M059J (cell line): Measurements from ENCODE around the gene USP5. TPM values are rescaled to one million over a fixed set of nuclear protein-coding genes. Genes with fewer than 3 reads are reported as not detected.
A peak's percentile ranks its signal among the peaks of the same experiment; 100 is the strongest.

Experiments used
- DNase-seq: peaks from one replicate; pipeline ENCODE4 v3.0.0-alpha.2; 2012; ENCODE audit warnings: low read depth
- total RNA-seq: library from RNA; depleted of rRNA; stranded (reverse); fragments of >200 nt; shearing (Covaris generic); gene quantifications from 2 replicates; pipeline ENCODE4 v1.2.3, GENCODE V29; 2014

The USP5 gene
- total RNA-seq, 1 experiment from 2014 or later, result 79.3 TPM

DNA sequence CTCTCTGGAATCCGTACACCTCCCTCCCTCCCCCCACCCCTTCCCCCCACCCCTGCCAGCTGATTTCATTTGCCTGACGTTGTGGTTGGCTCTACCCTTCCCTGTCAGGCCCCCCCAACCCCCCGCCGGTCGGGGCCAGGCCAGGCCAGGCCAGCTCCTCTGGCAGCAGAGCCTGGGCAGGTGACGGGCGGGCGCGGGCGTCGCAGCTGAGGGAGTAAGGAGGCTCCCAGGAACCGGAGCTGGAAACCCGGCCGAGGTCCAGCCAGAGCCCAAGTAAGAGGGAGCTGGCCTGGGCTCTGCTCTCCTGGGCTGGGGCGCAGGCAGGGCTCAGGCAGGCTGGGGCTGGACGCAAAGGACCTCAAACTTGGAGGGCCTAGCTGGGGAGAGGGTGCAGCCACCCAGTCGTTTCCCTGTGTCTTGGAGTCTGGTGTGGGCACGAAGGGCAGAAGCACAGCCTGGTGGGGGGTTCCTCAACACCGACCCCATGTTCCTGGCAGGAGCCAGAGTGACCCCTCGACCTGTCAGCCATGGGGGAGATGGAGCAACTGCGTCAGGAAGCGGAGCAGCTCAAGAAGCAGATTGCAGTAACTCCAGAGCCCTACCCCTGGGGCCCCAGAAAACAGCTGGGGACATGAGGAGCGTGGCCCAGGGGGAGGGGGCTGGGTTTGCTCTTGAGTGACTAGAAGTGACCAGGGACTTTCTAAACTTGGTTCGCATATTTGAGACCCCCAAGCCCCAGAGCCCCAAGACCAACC, 11.0 kb upstream of the USP5 start, which contains the start of gene GNB3:
GNB3 (plus strand) TSS at position 165 of the 755 bp plus-strand sequence; CDS start at position 528, 363 bp downstream.
- DNase-seq, result no peak

DNA sequence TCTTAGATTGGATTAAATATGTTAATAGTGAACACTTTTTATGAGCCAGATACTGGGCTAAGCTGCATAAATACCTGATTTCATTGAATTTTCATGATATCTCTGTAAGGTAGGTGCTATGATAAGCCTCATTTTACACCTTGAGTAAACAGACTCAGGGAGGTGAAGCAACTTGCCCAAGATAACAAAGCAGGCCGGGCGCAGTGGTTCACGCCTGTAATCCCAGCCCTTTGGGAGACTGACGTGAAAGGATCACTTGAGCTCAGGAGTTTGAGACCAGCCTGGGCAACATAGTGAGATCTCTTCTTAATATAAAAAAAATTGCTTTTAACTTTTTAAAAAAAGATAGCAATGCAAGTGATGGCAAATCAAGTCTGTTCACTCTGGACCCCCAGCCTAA, 9.9 kb upstream of the USP5 start:
- DNase-seq, result no peak

- DNase-seq, result peak; percentile 6
These were observed 8.6 kb upstream of the USP5 start for GRCh38 chr12:6843118-6843902.

GRCh38 chr12:6845395-6845794, 6.6 kb upstream of the USP5 start:
- DNase-seq, result no peak

- DNase-seq, result no peak
These were observed 5.6 kb upstream of the USP5 start for GRCh38 chr12:6846316-6846869.

DNA sequence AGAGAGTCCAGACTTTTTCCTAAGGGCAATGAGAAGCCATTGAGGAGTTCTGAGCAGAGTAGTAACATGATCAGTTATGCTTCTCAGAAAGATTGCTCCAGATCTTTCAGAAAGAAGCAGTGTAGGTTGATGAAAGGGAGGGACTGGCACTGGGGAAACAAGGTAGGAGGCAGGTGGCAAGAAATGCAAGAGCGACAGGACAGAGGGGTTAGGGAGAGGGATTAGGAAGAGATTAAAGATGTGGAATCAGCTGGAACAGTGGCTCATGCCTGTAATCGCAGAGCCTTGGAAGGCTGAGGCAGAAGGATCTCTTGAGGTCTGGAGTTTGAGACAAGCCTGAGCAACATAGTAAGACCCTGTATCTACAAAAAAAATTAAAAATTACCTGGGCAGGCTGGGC, 4.3 kb upstream of the USP5 start:
- DNase-seq, result no peak

DNA sequence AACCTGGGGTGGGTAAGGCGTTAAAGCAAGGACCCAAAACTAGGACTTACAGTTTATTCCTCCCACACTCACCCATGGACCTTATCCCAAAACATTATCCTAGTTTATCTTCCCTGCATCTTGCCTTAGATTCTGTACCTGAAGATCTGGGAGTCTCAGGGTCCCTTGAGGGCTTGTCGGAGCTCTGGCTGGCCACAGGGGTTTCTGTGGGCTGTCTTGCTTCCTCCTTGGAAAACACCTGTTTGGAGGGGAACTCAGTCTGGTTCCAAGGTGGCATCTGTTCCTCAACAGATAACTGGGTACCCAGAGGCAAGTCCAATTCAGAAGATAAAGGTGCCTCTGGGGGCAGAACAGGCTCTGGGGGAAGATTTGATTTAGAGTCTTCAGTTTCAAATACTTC, 2.5 kb upstream of the USP5 start:
- DNase-seq, result no peak

GRCh38 chr12:6849976-6850560, 1.9 kb upstream of the USP5 start:
- no peak for DNase-seq

- no peak for DNase-seq
These were observed 1.2 kb upstream of the USP5 start for GRCh38 chr12:6850796-6851152.

DNA sequence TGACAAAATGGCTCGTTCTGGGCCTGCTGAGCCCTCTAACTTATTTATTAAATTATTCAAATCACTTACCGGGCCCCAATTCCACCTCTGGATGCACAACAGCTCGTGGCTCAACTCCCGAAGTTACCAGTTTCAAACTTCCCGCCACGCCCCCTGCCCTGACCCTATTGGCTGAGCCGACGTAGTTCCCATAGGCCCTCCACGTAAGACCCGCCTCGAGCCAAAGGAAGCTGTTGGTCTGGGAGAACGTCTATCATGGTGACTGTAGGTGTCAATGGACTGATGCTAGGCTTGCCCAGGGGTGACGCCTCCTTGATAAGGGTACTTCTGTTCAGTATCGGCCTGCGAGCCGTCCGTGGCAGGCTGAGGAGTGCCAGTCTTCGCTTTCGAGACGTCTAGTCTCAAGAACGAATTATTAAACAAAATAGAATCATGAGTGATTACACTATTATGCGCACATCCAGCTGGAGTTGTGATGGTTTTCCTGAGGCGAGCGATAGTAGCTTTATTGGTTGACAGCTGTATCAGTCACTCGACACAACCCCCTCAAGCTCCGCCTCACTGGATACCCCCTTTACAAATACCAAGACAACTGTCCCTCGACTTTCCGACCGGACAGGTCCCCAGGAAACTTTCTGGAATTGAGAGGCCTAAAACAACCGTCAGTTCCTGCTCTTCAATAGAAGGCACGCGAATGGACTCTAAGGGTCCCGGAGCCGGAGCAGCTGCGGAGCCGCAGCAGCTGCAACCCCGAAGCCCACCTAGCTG, 613 bp upstream of the USP5 start, which contains the start of gene CDCA3:
CDCA3 (minus strand) TSS at position 134 of the 768 bp plus-strand sequence. CDS start 334 bp downstream, outside the sequence.
- DNase-seq, result peak; percentile 99

DNA sequence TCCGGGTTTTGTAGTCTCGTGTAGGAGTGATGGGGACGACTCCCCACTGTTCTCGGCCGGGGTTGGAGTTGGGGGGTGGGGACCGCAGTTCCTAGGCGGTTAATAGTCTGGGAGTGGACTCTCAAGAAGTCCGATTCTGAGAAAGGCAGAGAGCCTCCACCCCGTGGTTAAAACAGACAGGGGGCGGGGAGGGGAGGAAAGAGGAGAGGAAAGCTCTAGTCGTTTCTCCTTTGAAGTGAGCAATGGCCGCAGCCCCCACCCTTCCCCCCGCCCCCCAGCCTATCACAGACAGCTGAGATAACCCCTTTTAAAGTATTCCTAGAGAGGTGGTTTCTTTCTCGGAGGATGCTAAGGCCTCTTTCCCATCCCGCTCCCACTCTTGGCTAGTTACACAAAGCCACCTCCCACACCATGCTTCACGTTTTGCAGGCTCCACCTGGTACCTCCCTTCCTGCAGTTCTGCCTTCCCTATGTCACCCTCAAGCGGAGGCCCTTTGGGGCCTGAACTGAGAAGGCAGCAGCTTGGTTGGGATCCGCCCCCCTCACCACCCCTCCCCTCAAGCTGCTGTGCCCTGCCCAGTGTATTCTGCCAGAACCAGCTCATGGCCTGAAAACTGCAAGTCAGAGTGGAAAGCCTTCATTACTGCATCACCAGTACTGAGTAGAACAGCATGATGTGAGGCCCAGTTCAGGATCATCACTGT, 853 bp downstream of the USP5 start:
- DNase-seq, result peak; percentile 60

- no peak for DNase-seq
These were observed 1.7 kb downstream of the USP5 start for GRCh38 chr12:6853626-6854025.

DNA sequence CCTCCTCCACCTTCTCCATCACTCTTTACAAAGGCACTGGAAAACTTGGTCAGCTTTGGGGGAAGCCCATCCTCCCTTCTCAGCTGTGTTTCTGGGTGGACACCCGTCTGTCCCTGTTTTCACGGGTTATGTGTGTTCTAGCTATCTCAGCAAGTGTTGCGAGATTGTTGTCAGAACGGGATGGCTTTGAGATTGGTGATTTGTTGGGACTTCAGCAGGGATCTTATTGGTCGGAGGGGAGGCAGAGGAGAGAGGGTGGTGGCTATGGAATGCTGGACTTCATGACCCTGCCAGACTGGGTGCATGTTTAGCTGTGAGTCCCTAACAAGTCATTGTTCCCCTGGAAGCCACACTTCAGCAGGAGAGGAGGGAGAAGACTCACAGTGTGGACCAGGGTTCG, 2.1 kb downstream of the USP5 start:
- no peak for DNase-seq

- DNase-seq, result no peak
These were observed 3.4 kb downstream of the USP5 start for GRCh38 chr12:6855322-6855721.

GRCh38 chr12:6858799-6859198, 6.8 kb downstream of the USP5 start:
- DNase-seq, result no peak

- no peak for DNase-seq
These were observed 8.2 kb downstream of the USP5 start for GRCh38 chr12:6860116-6860515.

GRCh38 chr12:6860942-6861341, 9.0 kb downstream of the USP5 start:
- no peak for DNase-seq

GRCh38 chr12:6861391-6861790, 9.4 kb downstream of the USP5 start:
- DNase-seq, result no peak

DNA sequence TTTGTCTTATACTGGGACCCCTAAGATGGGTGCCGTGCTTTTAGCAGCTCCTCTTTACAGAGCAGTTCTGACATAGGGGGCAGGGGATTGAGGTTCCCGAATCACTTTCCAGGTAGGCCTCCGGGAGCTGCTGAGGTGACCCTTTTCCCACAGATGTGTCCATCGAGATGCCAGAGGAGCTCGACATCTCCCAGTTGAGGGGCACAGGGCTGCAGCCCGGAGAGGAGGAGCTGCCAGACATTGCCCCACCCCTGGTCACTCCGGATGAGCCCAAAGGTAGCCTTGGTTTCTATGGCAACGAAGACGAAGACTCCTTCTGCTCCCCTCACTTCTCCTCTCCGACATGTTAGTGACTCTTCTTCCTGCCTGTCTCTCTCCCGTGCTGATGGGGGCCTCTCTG, 11.1 kb downstream of the USP5 start:
- no peak for DNase-seq

DNA sequence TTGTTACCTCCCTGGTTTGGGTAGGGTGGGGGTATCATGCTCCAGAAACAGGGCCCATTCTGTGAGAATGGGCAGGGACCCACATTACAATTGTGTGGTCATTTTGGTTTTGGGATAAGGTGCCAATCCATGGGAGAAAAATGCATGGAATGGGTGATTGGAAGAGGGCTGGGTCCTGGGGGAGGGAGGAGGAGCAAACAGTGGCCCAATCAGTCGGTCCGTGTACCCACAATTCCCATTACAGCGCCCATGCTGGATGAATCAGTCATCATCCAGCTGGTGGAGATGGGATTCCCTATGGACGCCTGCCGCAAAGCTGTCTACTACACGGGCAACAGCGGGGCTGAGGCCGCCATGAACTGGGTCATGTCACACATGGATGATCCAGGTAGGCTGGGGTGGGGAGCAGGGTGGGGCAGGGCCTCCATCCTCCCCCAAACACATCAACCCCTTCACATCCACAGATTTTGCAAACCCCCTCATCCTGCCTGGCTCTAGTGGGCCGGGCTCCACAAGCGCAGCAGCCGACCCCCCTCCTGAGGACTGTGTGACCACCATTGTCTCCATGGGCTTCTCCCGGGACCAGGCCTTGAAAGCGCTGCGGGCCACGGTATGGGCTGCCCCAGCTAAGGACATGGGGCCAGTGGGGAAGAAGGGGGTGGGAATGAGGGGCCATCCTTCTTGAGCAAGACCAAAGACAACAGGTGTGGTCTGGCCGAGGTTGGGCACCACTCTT, 11.8 kb downstream of the USP5 start:
- DNase-seq, result no peak
